ENCODE measurements around the gene KIF2C.
"Not testable (repeated sequence)": the region's sequence is repeated elsewhere in the genome, so short reads cannot be mapped to it uniquely, and the experiment has no call there.

The KIF2C gene

DNA sequence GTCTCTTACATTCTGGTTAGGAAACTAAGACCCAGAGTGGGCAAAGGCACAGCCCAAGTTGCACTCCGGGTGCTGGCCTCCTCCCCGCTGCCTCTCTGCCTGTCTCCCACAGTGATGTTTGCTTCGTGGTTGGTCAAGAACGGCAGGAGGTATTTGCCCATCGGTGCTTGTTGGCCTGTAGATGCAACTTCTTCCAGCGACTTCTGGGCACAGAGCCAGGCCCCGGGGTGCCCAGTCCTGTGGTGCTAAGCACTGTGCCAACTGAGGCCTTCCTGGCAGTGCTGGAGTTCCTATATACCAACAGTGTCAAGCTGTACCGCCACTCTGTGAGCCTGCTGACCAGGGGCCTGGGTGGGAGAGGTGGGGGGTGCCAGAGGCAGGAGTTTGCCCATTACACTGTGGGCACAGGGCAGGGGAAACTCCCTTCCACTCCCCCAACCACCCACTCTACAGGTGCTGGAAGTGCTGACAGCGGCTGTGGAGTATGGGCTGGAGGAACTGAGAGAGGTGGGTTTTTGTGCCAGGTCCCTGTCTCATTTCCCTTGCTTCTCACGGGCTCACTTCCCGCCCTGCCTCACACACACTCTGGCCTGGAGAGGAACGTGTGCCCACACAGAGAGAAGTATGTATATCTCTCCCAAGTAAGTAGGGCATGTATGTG lies 70.6 kb downstream of the KIF2C start:
- DNase-seq (ENCODE audit: low spot score) = no peak

DNA sequence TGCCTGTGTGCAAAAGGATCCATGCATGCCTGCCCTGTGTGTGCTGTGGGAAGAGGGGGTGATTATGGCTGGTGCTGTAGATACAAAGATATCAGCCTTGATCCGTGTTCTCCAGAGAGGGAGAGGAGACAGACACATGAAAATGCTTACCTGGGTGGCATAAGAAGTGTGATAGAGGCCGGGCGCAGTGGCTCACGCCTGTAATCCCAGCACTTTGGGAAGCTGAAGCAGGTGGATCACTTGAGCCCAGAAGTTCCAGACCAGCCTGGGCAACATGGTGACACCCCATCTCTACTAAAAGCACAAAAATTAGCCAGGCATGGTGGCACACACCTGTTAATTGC lies 71.1 kb downstream of the KIF2C start:
- DNase-seq (ENCODE audit: low spot score) = not testable (repeated sequence)

DNA sequence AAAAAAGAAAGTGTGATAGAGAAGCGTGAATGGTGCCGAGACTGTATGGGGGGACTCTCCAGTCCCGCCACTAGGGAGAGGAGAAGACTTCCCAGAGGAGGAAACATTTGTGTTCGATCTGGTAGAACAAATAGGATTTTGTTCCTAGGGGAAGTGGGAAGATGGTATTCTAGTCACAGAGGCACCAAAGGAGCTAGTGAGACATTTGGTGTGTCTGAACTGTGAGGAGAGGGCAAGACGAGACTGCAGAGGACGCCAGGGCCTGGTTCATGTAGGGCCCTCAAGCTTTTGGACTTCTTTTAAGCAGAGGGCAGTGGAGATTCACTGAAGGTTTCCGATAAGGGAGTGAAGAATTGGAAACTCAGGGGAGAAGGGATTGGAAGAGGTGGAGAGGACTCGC lies 71.6 kb downstream of the KIF2C start:
- DNase-seq (ENCODE audit: low spot score) = no peak

DNA sequence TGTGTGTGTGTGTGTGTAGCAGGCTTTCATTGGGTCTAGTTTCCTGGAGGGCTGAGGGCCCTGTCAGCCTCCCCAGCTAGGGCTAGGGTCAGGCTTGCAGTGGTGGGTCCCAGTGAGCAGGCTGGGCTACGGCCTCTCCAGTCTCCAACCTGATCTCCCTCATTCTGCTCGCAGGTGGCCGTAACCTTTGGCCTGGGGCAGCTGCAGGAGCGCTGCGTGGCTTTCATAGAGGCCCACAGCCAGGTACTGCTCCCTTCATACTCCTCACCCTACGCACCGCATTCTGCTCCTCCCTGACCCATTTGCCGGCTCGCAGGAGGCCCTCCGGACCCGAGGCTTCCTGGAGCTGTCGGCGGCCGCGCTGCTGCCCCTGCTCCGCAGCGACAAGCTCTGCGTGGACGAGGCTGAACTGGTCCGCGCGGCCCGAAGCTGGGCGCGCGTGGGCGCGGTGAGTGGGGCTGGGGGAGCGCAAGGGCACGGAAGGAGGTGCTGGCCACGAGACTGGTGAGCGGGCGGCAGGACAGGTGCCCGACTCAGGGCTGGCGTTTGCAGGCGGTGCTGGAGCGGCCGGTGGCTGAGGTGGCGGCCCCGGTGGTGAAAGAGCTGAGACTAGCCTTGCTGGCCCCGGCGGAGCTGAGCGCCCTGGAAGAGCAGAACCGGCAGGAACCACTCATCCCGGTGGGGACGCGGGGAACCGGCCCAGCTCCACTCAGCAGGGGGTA lies 73.3 kb downstream of the KIF2C start:
- no peak for DNase-seq (ENCODE audit: low spot score)

DNA sequence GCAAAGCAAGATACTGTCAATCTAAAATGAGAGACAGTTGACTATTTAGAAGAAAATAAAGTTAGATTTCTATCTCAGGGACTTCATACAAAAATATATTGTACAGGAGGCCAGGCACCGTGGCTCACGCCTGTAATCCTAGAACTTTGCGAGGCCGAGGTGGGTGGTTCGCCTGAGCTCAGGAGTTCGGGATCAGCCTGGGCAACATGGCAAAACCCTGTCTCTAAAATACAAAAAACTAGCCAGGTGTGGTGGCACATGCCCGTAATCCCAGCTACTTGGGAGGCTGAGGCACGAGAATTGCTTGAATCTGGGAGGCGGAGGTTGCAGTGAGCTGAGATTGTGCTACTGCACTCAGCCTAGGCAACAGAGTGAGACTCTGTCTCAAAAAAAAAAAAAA lies 76.3 kb downstream of the KIF2C start:
- not testable (repeated sequence) for DNase-seq (ENCODE audit: low spot score)

DNA sequence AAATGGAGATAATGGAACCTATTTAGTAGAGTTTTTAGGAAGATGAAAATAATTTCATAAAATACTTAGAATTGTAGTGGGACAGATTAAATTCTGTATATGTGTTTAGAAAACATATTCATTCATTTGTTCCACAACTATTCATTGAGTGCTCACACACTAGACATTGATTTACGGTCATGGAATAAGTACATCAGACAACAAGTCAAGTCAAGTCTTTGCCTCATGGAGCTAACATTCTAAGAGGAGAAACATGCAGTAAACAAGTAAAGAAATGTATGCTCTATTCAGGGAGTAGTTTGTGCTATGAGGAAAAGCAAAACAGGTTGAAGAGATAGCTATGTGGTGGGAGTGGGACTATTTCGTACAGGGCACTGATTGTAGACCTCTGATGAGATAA lies 77.7 kb downstream of the KIF2C start:
- DNase-seq (ENCODE audit: low spot score) = no peak

Small RNA genes lying within 50 kb of the gene (small RNA-seq; reads per million reads assigned to genes)
- gene RNU5D-1 (454 to 1,047 reads per million in 2 experiments), gene RNU5F-1 (191 to 581 reads per million in 2 experiments), gene SNORD38A (3.2 to 187 reads per million in 2 experiments), gene SNORD38B (0 reads per million in 2 experiments), gene SNORD46 (127 to 1,526 reads per million in 2 experiments), gene SNORD55 (0 reads per million in 2 experiments)
